GM12878 (cell line): ENCODE measurements around the gene BRD1. TPM values are rescaled to one million over a fixed set of nuclear protein-coding genes. Genes with fewer than 3 reads are reported as not detected.
A peak's percentile ranks its signal among the peaks of the same experiment; 100 is the strongest.

Experiments used
- ATAC-seq: fragments of 200-7000 bp; cut with Tn5 transposase; 3 replicates; pipeline ENCODE4 v1.9.1; 2020; ENCODE audit warnings: mild to moderate bottlenecking, moderate library complexity
- BruUV-seq: library from RNA; stranded (reverse); fragments of 400-500 nt; replicated peaks from 2 replicates; lab custom pipeline; 2021; lab: Mats Ljungman, UMichigan
- CTCF ChIA-PET: fragments of 300-600 bp; sonication (Branson Sonifier 250); formaldehyde crosslinking; extraction: SDS; loops from one replicate; lab custom pipeline; 2021; ENCODE audit warnings: inconsistent platforms; lab: Yijun Ruan, JAX
- POLR2A ChIA-PET: fragments of 350-600 bp; formaldehyde crosslinking; extraction: SDS; loops from one replicate; lab custom pipeline; 2021; ENCODE audit warnings: inconsistent platforms; lab: Charles Lee
- RAD21 ChIA-PET: fragments of 300-600 bp; sonication (Branson Sonifier 250); formaldehyde crosslinking; loops from one replicate; lab custom pipeline; 2023; ENCODE audit warnings: antibody characterized with exemption; ENCODE audit not compliant: unreplicated experiment; lab: Charles Lee
- SMC1A ChIA-PET: fragments of 300-600 bp; sonication (Branson Sonifier 250); formaldehyde crosslinking; loops from one replicate; lab custom pipeline; 2023; ENCODE audit not compliant: unreplicated experiment, uncharacterized antibody; lab: Charles Lee
- DNase-seq: peaks from one replicate; pipeline ENCODE4 v3.0.0-alpha.2; 2011; ENCODE audit warnings: low read depth, low spot score
- FAIRE-seq: peaks from 3 replicates; lab custom pipeline; 2011; peaks lifted over from hg19 to GRCh38; lab: Jason Lieb, UNC
- H2AFZ ChIP-seq: 2 replicates; pipeline ENCODE4 v1.6.0; 2011; ENCODE audit warnings: low read depth, low read length, control low read depth; ENCODE audit not compliant: control insufficient read depth
- H3K27ac ChIP-seq: 2 replicates; pipeline ENCODE4 v1.5.1; 2011; ENCODE audit warnings: control low read depth; ENCODE audit not compliant: control insufficient read depth, insufficient read depth
- H3K27me3 ChIP-seq, 2 experiments: replicated peaks in 1 of 2; 2 replicates each; pipeline versions ENCODE4 v1.6.0 to v1.6.1; 2011; ENCODE audit warnings: low read length in 1 of 2; ENCODE audit not compliant: control insufficient read depth in 2 of 2, insufficient read depth in 2 of 2
- H3K36me3 ChIP-seq, 2 experiments: 2 replicates each; pipeline ENCODE4 v1.5.1; 2011; ENCODE audit warnings: low read length in 1 of 2; ENCODE audit not compliant: control insufficient read depth in 2 of 2, insufficient read depth in 2 of 2
- H3K4me1 ChIP-seq: 2 replicates; pipeline ENCODE4 v1.6.1; 2011; ENCODE audit warnings: mild to moderate bottlenecking, low read length, moderate library complexity, mixed read lengths; ENCODE audit not compliant: control insufficient read depth, insufficient read depth
- H3K4me2 ChIP-seq: 2 replicates; pipeline ENCODE4 v1.6.0; 2011; ENCODE audit warnings: control low read depth; ENCODE audit not compliant: control insufficient read depth, insufficient read depth
- H3K4me3 ChIP-seq: fragments of 200-600 bp; sonication (generic); 2 replicates; pipeline ENCODE4 v1.5.1; 2016
- H3K79me2 ChIP-seq: 2 replicates; pipeline ENCODE4 v1.6.0; 2011; ENCODE audit warnings: low read length; ENCODE audit not compliant: control insufficient read depth, insufficient read depth
- H3K9ac ChIP-seq: 2 replicates; pipeline ENCODE4 v1.8.0; 2011; ENCODE audit warnings: low read length, control low read depth, mixed read lengths; ENCODE audit not compliant: control insufficient read depth, insufficient read depth
- H3K9me3 ChIP-seq: replicated peaks from 3 replicates; pipeline ENCODE4 v1.5.1; 2011; ENCODE audit warnings: mild to moderate bottlenecking, low read length; ENCODE audit not compliant: control insufficient read depth, insufficient read depth
- H4K20me1 ChIP-seq: 2 replicates; pipeline ENCODE4 v1.6.0; 2011; ENCODE audit not compliant: control insufficient read depth, insufficient read depth
- ZBTB11 ChIP-seq: fragments of 450-650 bp; formaldehyde crosslinking; IDR thresholded peaks from 2 replicates; pipeline ENCODE4 v1.5.0; 2022; ENCODE audit warnings: mild to moderate bottlenecking, missing genetic modification characterization
- WGBS: methylation state at CpG from one replicate; pipeline ENCODE4 v1.1.6; 2016; ENCODE audit warnings: low lambda C conversion rate; ENCODE audit not compliant: insufficient replicate concordance, insufficient coverage; ENCODE audit errors: missing lambda C conversion rate; 5-methylcytosine and 5-hydroxymethylcytosine counted together
- in situ Hi-C: fragments of 300-500 bp; cut with MboI; formaldehyde crosslinking; loops from 9 replicates; pipeline ENCODE4 v1.14.3; 2018; ENCODE audit warnings: mixed read lengths
- intact Hi-C: fragments of 100-400 bp; cut with micrococcal nuclease; formaldehyde crosslinking; loops from one replicate; pipeline ENCODE4 v1.14.2; 2022; ENCODE audit not compliant: unreplicated experiment
- polyA plus RNA-seq, 11 experiments: library from polyadenylated mRNA; depleted of rRNA in 4 of 11; unstranded in 6 of 11; stranded (reverse) in 5 of 11; fragments of >200 nt; fragmentation: Nextera tagmentation in 4 of 11; fragmentation: Illumina TruSeq in 1 of 11; extraction: Ambion mirVana in 4 of 11; extraction: Trizol in 1 of 11; gene quantifications; 1 replicate in 1 of 11; 2 replicates in 10 of 11; pipeline versions ENCODE4 v1.2.1 to v1.2.3, GENCODE V29; 2011 to 2016; ENCODE audit warnings: inconsistent platforms in 2 of 11, missing spikeins in 2 of 11, low read depth in 1 of 11
- total RNA-seq, 4 experiments: library from RNA; depleted of rRNA in 3 of 4; stranded (reverse); fragments of >200 nt in 3 of 4; fragmentation: Illumina TruSeq in 1 of 4; extraction: Trizol in 1 of 4; gene quantifications; 2 replicates each; pipeline versions ENCODE4 v1.2.1 to v1.2.3, GENCODE V29; 2013 to 2021

Gene BRD1
- total and polyA plus RNA-seq, 10 of the 15 experiments (the other 5 are each of a cell fraction or from before 2014, with no cell fraction given): 0.90 to 26.4 (median 7.1) TPM

GRCh38 chr22:49848690-49849160, 21.1 kb upstream of the BRD1 start:
- ATAC-seq: no peak
- no peaks in the 10 kb centered on the region for H3K9me3 ChIP-seq
- no peaks in the 10 kb centered on the region for H3K79me2 ChIP-seq
- no peak for TF ChIP-seq ZBTB11
- H3K27ac ChIP-seq: no peak overlapping the region
- peaks cover 8 to 13% of the 10 kb centered on the region in 2 experiments for H3K27me3 ChIP-seq
- intact Hi-C loops (no loop called here), in situ Hi-C loops (no loop called here)
- no peaks in the 10 kb centered on the region for H3K36me3 ChIP-seq
- ChIA-PET POLR2A (no interaction called here), CTCF (no interaction called here), SMC1A (no interaction called here), RAD21 (no interaction called here)
- DNase-seq: no peak
- H3K9ac ChIP-seq: no peak overlapping the region
- no peaks in the 10 kb centered on the region for H3K4me1 ChIP-seq
- H4K20me1 ChIP-seq: no peaks in the 10 kb centered on the region
- FAIRE-seq: no peak
- 11% methylated on average over 25 of the region's 51 CpGs for WGBS
- no peak overlapping the region for H3K4me3 ChIP-seq
- H2AFZ ChIP-seq: no peak overlapping the region
- H3K4me2 ChIP-seq: 0 out of 2 replicates have a peak overlapping the region, but pooled peaks have one; percentile 32
- no TSS peak for BruUV-seq
